Neural crest cell (in vitro differentiated cells): ENCODE results near the gene CCDC83. TPM values are rescaled to one million over a fixed set of nuclear protein-coding genes. Genes with fewer than 3 reads are reported as not detected.
"Not testable (repeated sequence)": the region's sequence is repeated elsewhere in the genome, so short reads cannot be mapped to it uniquely, and the experiment has no call there.

Experiments
- DNase-seq: peaks from one replicate; pipeline ENCODE4 v3.0.0; 2021; ENCODE audit warnings: low read depth, mixed read lengths, low spot score
- H3K27ac Mint-ChIP-seq: one replicate; pipeline ENCODE4 v1.8.0; 2021; ENCODE audit warnings: mild to moderate bottlenecking, mixed read lengths; ENCODE audit not compliant: unreplicated experiment
- H3K27me3 Mint-ChIP-seq: 2 replicates; pipeline ENCODE4 v1.8.0; 2021; ENCODE audit warnings: low read depth, mild to moderate bottlenecking, mixed read lengths
- H3K36me3 Mint-ChIP-seq: 2 replicates; pipeline ENCODE4 v1.8.0; 2021; ENCODE audit warnings: low read depth, mild to moderate bottlenecking, mixed read lengths
- H3K4me1 Mint-ChIP-seq: 2 replicates; pipeline ENCODE4 v1.8.0; 2021; ENCODE audit warnings: mixed read lengths
- H3K4me3 Mint-ChIP-seq: one replicate; pipeline ENCODE4 v1.8.0; 2021; ENCODE audit warnings: mild to moderate bottlenecking, mixed read lengths
- H3K9me3 Mint-ChIP-seq: 2 replicates; pipeline ENCODE4 v1.8.0; 2021; ENCODE audit warnings: mixed read lengths
- total RNA-seq: library from RNA; stranded (reverse); gene quantifications from 2 replicates; pipeline ENCODE4 v1.2.1, GENCODE V29; 2021
- TF ChIP-seq, protein P1 (sequence below): fragments of 200-600 bp; sonication (generic); conservative IDR thresholded peaks from 2 replicates; pipeline ENCODE4 v1.5.0; 2021; ENCODE audit warnings: antibody characterized with exemption, mild to moderate bottlenecking

The CCDC83 gene
- total RNA-seq, 1 donor from 2014 or later = not detected

DNA sequence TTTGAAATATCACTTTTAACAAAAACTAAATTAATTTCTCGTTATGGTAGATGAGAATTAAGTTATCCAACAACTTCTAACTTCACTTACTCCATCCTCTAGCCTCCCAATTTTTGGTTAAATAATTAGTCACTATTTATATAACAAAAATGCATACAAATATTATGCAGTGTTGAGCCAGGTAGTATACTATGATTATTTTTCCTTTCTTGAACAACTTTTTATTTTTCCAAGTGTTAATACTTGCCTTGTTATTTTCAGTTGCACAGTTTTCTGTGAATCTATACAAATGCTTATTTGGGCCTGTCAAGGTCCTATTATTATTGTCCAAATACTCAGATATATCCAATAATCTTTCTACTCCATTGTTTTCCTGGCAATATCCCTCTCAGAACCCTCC lies 19.9 kb upstream of the CCDC83 start:
- TF ChIP-seq, protein P1, sequence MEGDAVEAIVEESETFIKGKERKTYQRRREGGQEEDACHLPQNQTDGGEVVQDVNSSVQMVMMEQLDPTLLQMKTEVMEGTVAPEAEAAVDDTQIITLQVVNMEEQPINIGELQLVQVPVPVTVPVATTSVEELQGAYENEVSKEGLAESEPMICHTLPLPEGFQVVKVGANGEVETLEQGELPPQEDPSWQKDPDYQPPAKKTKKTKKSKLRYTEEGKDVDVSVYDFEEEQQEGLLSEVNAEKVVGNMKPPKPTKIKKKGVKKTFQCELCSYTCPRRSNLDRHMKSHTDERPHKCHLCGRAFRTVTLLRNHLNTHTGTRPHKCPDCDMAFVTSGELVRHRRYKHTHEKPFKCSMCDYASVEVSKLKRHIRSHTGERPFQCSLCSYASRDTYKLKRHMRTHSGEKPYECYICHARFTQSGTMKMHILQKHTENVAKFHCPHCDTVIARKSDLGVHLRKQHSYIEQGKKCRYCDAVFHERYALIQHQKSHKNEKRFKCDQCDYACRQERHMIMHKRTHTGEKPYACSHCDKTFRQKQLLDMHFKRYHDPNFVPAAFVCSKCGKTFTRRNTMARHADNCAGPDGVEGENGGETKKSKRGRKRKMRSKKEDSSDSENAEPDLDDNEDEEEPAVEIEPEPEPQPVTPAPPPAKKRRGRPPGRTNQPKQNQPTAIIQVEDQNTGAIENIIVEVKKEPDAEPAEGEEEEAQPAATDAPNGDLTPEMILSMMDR = no peak
- Mint-ChIP-seq H3K4me1 (no peaks in the 10 kb centered on the region), H3K27me3 (no peaks in the 10 kb centered on the region), H3K36me3 (peaks cover 9% of the 10 kb centered on the region), H3K4me3 (no peak overlapping the region), H3K27ac (no peak overlapping the region), H3K9me3 (peaks cover 10% of the 10 kb centered on the region)
- no peak for DNase-seq

DNA sequence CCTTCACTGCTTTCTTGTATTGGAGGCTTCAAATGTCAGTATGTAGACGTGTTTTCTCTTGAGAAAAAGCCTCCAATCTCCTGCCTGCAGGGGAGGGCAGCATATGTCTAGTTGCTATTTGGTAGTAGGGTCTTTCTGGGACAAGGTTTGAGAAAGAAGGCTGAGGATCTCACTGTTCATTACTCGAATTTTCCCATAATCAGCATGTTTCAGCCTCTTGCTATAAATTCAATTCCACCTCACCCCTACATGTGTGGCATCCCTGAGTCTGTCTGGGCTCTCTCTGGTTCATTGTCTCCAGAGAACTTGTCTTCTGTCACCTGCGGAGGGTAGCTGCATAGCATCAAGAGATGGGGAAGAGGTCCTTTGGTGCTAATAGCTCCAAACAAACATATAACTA lies 19.5 kb upstream of the CCDC83 start:
- TF ChIP-seq, protein P1 = no peak
- DNase-seq = no peak
- Mint-ChIP-seq H3K9me3 (peaks cover 10% of the 10 kb centered on the region), H3K27me3 (no peaks in the 10 kb centered on the region), H3K4me3 (no peak overlapping the region), H3K4me1 (no peaks in the 10 kb centered on the region), H3K36me3 (peaks cover 9% of the 10 kb centered on the region), H3K27ac (no peak overlapping the region)

DNA sequence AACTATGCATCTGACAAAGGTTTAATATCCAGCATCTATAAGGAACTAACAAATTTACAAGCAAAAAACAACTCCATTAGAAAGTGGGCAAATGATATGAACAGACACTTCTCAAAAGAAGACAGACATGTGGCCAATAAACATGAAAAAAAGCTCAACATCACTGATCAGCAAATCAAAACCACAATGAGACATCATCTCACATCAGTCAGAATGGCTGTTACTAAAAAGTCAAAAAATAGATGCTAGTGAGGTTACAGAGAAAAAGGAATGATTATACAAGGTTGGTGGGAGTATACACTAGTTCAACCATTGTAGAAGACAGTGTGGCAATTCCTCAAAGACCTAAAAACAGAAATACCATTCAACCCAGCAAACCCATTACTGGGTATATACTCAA lies 14.3 kb upstream of the CCDC83 start:
- DNase-seq, H3K4me1 Mint-ChIP-seq, H3K27me3 Mint-ChIP-seq, H3K9me3 Mint-ChIP-seq, H3K36me3 Mint-ChIP-seq, H3K27ac Mint-ChIP-seq, H3K4me3 Mint-ChIP-seq: not testable (repeated sequence)

DNA sequence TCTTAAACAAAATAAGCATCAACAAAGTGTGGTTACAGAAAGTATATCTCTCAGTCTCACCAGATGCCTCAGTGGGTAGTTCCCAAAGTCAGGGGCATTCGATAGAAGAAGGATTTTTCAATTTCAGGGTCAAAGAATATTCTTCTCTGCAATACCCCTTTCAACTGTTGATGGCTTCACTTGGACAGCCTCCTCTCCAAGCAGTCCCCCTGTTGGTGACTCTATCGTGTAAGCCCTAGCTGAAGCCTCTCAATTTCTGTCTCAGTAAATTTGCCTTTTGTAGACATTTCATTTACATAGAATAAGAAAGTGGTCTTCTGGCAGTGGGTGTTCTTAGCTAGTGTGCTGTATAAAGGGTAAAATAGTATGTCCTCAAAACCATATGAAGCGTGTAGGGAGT lies 11.3 kb upstream of the CCDC83 start:
- TF ChIP-seq, protein P1 = no peak
- Mint-ChIP-seq H3K9me3 (peaks cover 8% of the 10 kb centered on the region), H3K4me1 (no peaks in the 10 kb centered on the region), H3K36me3 (peaks cover 7% of the 10 kb centered on the region), H3K27ac (no peak overlapping the region), H3K27me3 (no peaks in the 10 kb centered on the region), H3K4me3 (no peak overlapping the region)
- DNase-seq = no peak

DNA sequence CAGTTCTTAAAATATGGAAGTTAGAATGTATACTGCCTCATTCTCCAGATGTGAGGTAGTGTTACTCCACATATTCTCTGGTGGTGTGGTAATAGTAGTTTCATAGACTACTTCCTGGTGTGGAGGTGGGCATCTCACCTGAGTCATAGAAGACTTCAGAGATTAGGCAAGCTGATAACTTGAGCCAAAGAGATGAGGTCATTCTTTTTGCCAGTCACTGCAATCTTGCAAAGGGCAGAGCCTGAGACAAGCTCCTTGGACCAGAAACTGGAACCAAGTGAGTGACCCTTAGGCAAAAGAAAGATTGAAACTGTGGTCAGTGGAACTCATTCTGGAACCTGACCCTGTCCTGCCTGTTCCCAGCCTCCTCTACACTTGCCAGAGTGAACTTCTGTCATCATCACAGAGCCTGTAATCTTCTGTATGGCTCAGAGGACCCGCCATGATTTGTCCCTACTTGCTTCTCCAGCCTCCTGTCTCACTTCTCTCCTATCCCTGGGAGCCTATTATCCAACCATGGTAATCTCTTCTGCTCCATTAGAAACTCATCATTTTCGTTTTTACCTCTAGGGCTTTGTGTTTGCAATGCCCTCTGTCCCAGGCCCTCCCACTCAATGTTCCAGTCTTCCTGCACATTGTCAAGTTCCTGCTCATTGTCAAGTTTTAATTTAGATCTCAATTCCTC lies 10.6 kb upstream of the CCDC83 start:
- DNase-seq = no peak
- Mint-ChIP-seq H3K4me1 (no peaks in the 10 kb centered on the region), H3K27me3 (no peaks in the 10 kb centered on the region), H3K4me3 (no peak overlapping the region), H3K9me3 (peaks cover 6% of the 10 kb centered on the region), H3K27ac (no peak overlapping the region), H3K36me3 (peaks cover 7% of the 10 kb centered on the region)
- TF ChIP-seq, protein P1 = no peak

DNA sequence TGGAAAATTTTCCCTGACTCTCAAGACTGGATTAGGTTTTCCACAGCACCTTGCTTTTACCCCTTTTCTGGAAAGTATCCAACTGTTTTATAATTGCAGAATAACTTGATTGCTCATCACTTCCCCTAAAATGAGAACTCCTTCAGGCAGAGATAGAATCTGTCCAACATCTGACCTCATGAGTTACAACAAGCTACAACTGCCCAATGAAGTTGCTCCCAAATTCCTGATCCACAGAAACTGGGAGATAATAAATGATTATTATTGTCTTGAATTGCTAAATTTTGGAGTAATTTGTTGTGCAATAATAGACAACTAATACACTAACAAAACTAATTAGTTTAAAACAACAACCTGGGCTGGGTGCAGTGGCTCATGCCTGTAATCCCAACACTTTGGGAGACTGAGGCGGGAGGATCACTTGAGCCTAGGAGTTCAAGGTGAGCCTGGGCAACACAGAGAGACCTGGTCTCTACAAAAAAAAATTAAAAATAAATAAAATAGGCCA lies 10.0 kb upstream of the CCDC83 start:
- TF ChIP-seq, protein P1 = no peak
- Mint-ChIP-seq H3K9me3 (peaks cover 6% of the 10 kb centered on the region), H3K4me3 (no peak overlapping the region), H3K27me3 (no peaks in the 10 kb centered on the region), H3K4me1 (no peaks in the 10 kb centered on the region), H3K36me3 (peaks cover 9% of the 10 kb centered on the region), H3K27ac (no peak overlapping the region)
- DNase-seq = no peak
